HFFc6 (cell line): ENCODE results near the gene LETM1. TPM values are rescaled to one million over a fixed set of nuclear protein-coding genes. Genes with fewer than 3 reads are reported as not detected.

Source experiments
- DNase-seq: peaks from one replicate; pipeline ENCODE4 v3.0.0-alpha.2; 2018
- H3K27ac Mint-ChIP-seq: 2 replicates; pipeline ENCODE4 v1.8.0; 2020; ENCODE audit warnings: mild to moderate bottlenecking, mixed read lengths
- H3K27me3 Mint-ChIP-seq: 2 replicates; pipeline ENCODE4 v1.8.0; 2021; ENCODE audit warnings: mild to moderate bottlenecking, moderate library complexity, mixed read lengths; ENCODE audit not compliant: insufficient read depth
- H3K36me3 Mint-ChIP-seq: 2 replicates; pipeline ENCODE4 v1.8.0; 2021; ENCODE audit warnings: low read depth, mixed read lengths
- H3K4me1 Mint-ChIP-seq: 2 replicates; pipeline ENCODE4 v1.8.0; 2020; ENCODE audit warnings: low read depth, mixed read lengths
- H3K4me3 Mint-ChIP-seq: 2 replicates; pipeline ENCODE4 v1.8.0; 2020; ENCODE audit warnings: mild to moderate bottlenecking, moderate library complexity, mixed read lengths
- H3K9me3 Mint-ChIP-seq: 2 replicates; pipeline ENCODE4 v1.8.0; 2020; ENCODE audit warnings: mild to moderate bottlenecking, mixed read lengths
- total RNA-seq, 6 experiments: library from RNA; stranded (reverse); fragmentation: NEBNext Ultra II Directional; extraction: Animal tissue kit (Norgen Biotek cat#: 25700); gene quantifications; 2 replicates in 1 of 6; 3 replicates in 5 of 6; pipeline ENCODE4 v1.2.3, GENCODE V29; 2021
- TF ChIP-seq, protein P1 (sequence below): fragments of 200-600 bp; sonication (generic); IDR thresholded peaks from 2 replicates; pipeline ENCODE4 v1.5.0; 2021; ENCODE audit warnings: antibody characterized with exemption, mild to moderate bottlenecking

LETM1 gene
- total RNA-seq, 6 experiments from 2014 or later, result 47.4 to 64.0 (median 53.3) TPM

DNA sequence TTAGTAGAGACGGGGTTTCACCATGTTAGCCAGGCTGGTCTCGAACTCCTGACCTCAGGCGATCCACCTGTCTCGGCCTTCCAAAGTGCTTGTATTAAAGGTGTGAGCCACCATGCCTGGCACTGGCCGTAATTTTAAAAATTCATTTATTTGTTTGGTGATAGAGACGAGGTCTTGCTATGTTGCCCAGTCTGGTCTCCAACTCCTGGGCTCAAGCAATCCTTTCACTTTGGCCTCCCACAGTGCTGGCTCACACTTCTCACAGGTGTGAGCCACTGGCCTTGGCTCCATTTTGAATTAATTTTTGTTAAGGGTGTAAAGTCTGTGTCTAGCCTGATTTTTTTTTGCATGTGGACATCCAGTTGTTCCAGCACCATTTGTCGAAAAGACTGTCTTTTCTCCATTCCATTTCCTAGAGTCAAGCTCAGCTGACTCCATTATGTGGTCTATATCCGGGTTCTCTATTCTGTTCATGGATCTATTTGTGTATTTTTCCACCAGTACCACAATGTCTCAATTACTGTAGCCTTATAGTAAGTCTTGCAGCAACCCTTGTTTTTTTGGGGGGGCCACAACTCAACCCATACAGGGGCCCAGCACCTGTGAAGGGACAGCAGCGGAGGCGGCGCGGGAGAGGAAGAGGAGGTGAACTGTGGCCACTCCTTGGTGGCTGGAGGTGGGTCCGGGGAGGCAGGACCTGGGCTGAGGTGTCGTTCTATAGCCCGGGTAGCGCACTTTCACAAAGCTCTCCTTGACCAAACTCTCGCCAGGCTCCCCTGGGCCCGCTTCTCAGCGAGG lies 13.8 kb upstream of the LETM1 start:
- Mint-ChIP-seq H3K27ac (peak overlapping the region; percentile 80), H3K4me3 (peak overlapping the region; percentile 86), H3K36me3 (peaks cover 13% of the 10 kb centered on the region; the same call in 1 of the 2 replicates), H3K27me3 (peaks cover 4% of the 10 kb centered on the region; the same call in 1 of the 2 replicates), H3K4me1 (peaks cover 34% of the 10 kb centered on the region), H3K9me3 (no peaks in the 10 kb centered on the region)
- no peak for DNase-seq
- TF ChIP-seq, protein P1, sequence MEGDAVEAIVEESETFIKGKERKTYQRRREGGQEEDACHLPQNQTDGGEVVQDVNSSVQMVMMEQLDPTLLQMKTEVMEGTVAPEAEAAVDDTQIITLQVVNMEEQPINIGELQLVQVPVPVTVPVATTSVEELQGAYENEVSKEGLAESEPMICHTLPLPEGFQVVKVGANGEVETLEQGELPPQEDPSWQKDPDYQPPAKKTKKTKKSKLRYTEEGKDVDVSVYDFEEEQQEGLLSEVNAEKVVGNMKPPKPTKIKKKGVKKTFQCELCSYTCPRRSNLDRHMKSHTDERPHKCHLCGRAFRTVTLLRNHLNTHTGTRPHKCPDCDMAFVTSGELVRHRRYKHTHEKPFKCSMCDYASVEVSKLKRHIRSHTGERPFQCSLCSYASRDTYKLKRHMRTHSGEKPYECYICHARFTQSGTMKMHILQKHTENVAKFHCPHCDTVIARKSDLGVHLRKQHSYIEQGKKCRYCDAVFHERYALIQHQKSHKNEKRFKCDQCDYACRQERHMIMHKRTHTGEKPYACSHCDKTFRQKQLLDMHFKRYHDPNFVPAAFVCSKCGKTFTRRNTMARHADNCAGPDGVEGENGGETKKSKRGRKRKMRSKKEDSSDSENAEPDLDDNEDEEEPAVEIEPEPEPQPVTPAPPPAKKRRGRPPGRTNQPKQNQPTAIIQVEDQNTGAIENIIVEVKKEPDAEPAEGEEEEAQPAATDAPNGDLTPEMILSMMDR, result no peak

DNA sequence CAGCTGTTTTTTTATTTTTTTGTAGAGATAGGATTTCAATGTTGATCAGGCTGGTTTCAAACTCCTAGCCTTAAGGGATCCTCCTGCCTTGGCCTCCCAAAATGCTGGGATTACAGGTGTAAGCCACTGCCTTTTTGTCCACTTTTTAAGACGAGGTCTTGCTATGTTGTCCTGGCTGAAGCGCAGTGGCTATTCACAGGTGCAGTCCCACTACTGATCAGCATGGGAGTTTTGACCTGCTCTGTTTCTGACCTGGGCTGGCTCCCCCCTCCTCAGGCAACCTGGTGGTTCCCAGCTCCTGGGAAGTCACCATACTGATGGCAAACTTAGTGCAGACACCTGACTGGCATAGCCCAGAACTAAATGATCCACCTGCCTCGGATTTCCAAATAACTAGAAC lies 13.0 kb upstream of the LETM1 start:
- no peak overlapping the region for H3K4me3 Mint-ChIP-seq
- DNase-seq, result no peak
- no peak overlapping the region for H3K27ac Mint-ChIP-seq
- TF ChIP-seq, protein P1, result no peak
- peaks cover 7% of the 10 kb centered on the region; the same call in 1 of the 2 replicates for H3K36me3 Mint-ChIP-seq
- no peaks in the 10 kb centered on the region for H3K9me3 Mint-ChIP-seq
- peaks cover 4% of the 10 kb centered on the region; the same call in 1 of the 2 replicates for H3K27me3 Mint-ChIP-seq
- H3K4me1 Mint-ChIP-seq, result peaks cover 26% of the 10 kb centered on the region

DNA sequence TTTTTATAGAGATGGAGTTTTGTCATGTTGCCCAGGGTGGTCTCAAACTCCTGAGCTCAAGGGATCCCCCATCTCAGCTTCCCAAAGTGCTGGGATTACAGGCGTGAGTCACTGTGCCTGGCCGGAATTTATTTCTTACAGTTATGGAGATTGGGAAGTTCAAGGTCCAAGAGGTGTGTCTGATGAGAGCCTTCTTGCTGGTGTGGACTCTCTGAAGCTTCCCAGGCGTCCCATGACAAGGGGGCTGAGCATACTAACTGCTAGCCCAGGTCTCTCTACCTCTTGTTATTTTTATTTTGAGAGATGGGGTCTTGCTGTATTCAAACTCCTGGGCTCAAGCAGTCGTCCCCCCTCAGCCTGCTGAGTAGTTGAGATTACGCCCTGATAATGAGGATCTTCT lies 12.3 kb upstream of the LETM1 start:
- TF ChIP-seq, protein P1, result no peak
- H3K27ac Mint-ChIP-seq, result no peak overlapping the region
- H3K27me3 Mint-ChIP-seq, result peaks cover 4% of the 10 kb centered on the region; the same call in 1 of the 2 replicates
- no peaks in the 10 kb centered on the region for H3K9me3 Mint-ChIP-seq
- H3K4me1 Mint-ChIP-seq, result peaks cover 20% of the 10 kb centered on the region
- no peak for DNase-seq
- H3K36me3 Mint-ChIP-seq, result peaks cover 7% of the 10 kb centered on the region; the same call in 1 of the 2 replicates
- H3K4me3 Mint-ChIP-seq, result no peak overlapping the region

DNA sequence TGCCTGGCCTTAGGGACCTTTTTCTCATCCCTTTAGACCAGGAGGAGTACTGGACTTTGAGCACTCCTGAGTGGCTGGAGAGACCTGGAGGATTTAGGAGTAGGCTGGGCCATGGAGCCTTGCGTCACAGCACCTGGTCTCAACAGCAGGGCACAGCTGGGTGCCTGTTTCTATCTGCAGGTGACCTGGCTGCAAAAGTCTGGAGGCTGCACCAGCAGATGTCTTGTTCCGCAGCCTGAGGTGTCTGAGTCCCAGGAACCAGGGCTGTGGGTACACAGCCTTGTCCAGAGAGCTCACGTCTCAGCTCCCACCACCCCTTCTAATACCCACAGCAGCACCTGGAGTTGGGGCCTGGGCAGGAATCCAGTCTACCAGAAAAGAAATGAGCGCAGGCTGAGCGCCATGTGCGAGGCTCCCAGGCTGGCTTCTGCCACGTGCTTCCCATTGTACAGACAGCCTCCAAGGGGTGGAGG lies 10.3 kb upstream of the LETM1 start:
- H3K9me3 Mint-ChIP-seq, result no peaks in the 10 kb centered on the region
- TF ChIP-seq, protein P1, result no peak
- peaks cover 11% of the 10 kb centered on the region for H3K4me1 Mint-ChIP-seq
- no peak for DNase-seq
- peaks cover 4% of the 10 kb centered on the region for H3K27me3 Mint-ChIP-seq
- no peak overlapping the region for H3K27ac Mint-ChIP-seq
- no peaks in the 10 kb centered on the region for H3K36me3 Mint-ChIP-seq
- H3K4me3 Mint-ChIP-seq, result no peak overlapping the region

DNA sequence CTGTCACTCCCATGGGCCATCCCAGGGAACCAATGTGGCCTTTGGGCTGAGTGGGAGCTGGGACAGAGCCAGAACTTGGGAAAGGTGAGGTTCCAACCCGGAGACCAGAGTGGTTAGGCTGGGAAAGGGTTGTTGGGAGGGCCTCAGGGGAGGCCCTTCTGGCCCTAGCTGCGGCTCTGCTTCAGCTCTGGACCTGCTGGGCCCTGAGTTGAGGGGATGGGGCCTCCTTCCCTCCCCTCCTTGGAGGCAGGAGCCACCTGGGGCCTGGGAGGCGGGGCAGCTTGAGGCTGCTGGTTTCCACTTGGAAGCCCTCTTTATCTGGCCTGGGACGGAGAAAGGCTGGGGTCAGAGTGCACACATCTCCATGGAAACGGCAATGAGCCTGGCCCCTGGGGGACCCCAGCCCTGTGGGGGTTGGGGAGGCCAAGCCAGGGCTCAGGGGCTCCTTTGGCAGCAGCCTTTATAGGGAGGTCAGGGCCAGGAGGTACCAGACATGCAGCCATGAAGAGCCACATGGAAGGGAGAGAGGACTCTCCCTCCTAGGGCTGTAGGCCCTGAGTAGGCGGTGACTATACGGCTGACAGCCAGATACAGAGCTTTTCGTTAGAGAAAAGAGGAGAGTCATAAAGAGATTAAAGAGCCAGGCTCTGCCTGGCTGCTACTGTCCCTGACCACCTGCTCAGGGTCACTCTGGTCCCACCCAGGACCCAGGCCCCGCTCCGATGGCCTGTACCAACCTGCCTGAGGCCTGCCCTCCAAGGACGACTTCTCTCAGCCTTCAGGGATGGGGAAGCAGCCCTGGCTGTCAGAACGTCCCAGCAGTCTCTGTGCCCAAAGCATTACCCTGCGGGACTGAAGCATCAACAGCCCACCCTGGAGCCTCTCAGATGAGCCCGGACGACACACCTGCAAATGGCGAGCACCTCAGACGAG lies 8.4 kb upstream of the LETM1 start:
- Mint-ChIP-seq H3K27me3 (peaks cover 4% of the 10 kb centered on the region), H3K4me3 (no peak overlapping the region), H3K9me3 (no peaks in the 10 kb centered on the region), H3K27ac (no peak overlapping the region), H3K4me1 (peaks cover 5% of the 10 kb centered on the region), H3K36me3 (no peaks in the 10 kb centered on the region)
- DNase-seq, result no peak
- TF ChIP-seq, protein P1, result no peak
